GM12892 (cell line): ENCODE data around the gene IGSF21.

Experiments
- POLR2A ChIP-seq: IDR thresholded peaks from 2 replicates; pipeline ENCODE4 v1.6.1; 2011; ENCODE audit warnings: low read depth, low read length, control low read depth
- POLR2AphosphoS5 ChIP-seq: IDR thresholded peaks from 2 replicates; pipeline ENCODE4 v1.6.1; 2011; ENCODE audit warnings: low read depth, low read length, control low read depth
- TAF1 ChIP-seq: IDR thresholded peaks from 2 replicates; pipeline ENCODE4 v1.6.1; 2011; ENCODE audit warnings: low read depth, mild to moderate bottlenecking, control low read depth, low read length, borderline replicate concordance

GRCh38 chr1:18064534-18064933 is 43.1 kb upstream of the IGSF21 start:
- no peak for TF ChIP-seq POLR2A
- TF ChIP-seq POLR2AphosphoS5, result no peak
- no peak for TF ChIP-seq TAF1
